MM.1S (cell line): ENCODE measurements around the gene ITM2B.

Source experiments
- CTCF ChIP-seq: fragments of 300-600 bp; sonication (generic); IDR thresholded peaks from 2 replicates; pipeline ENCODE4 v1.5.1; 2016; ENCODE audit warnings: antibody characterized with exemption, low read length, mixed read lengths
- EZH2phosphoT487 ChIP-seq: fragments of 300-600 bp; sonication (generic); IDR thresholded peaks from 2 replicates; pipeline ENCODE4 v1.6.1; 2018; ENCODE audit warnings: antibody characterized with exemption, low read length

- TF ChIP-seq CTCF (no peak), EZH2phosphoT487 (no peak)
Measured at GRCh38 chr13:48304143-48304876, 71.3 kb downstream of the ITM2B start.
